HepG2 (cell line): Measurements from ENCODE around the gene LIPN. TPM values are rescaled to one million over a fixed set of nuclear protein-coding genes. Genes with fewer than 3 reads are reported as not detected.

Experiments used
- ATAC-seq: fragments of 200-7000 bp; cut with Tn5 transposase; 3 replicates; pipeline ENCODE4 v1.9.1; 2020; ENCODE audit warnings: mild to moderate bottlenecking, moderate library complexity
- BruUV-seq: library from RNA; stranded (reverse); fragments of 400-500 nt; replicated peaks from 2 replicates; lab custom pipeline; 2021; lab: Mats Ljungman, UMichigan
- CTCF ChIA-PET: fragments of 300-600 bp; formaldehyde crosslinking; extraction: SDS; loops from one replicate; lab custom pipeline; 2021; ENCODE audit warnings: low total read pairs, inconsistent platforms, low intra/inter-chr PET ratio; lab: Yijun Ruan, JAX
- POLR2A ChIA-PET: fragments of 350-600 bp; sonication (Branson Sonifier 250); formaldehyde crosslinking; loops from one replicate; lab custom pipeline; 2020; ENCODE audit warnings: antibody characterized with exemption, inconsistent platforms; lab: Yijun Ruan, JAX
- DNase-seq: peaks from one replicate; pipeline ENCODE4 v3.0.0-alpha.2; 2015; ENCODE audit warnings: low spot score
- FAIRE-seq: peaks from 3 replicates; lab custom pipeline; 2011; peaks lifted over from hg19 to GRCh38; lab: Jason Lieb, UNC
- H2AFZ ChIP-seq: one replicate; pipeline ENCODE4 v1.6.1; 2011; ENCODE audit warnings: low read length, inconsistent platforms
- H3K27ac ChIP-seq: fragments of 300-600 bp; 3 replicates; pipeline ENCODE4 v1.8.0; 2011; ENCODE audit warnings: mixed run types, mild to moderate bottlenecking, mixed read lengths, low read length, inconsistent platforms; ENCODE audit not compliant: insufficient read depth; ENCODE audit errors: extremely low read length
- H3K27me3 ChIP-seq, 2 experiments: fragments of 200-600 bp in 1 of 2; 2 replicates in 1 of 2; 3 replicates in 1 of 2; pipeline versions ENCODE4 v1.6.0 to v1.8.0; 2011; ENCODE audit warnings: low read length in 2 of 2, mild to moderate bottlenecking in 2 of 2, moderate library complexity in 2 of 2, inconsistent platforms in 1 of 2; ENCODE audit not compliant: insufficient read depth in 2 of 2, control insufficient read depth in 1 of 2
- H3K36me3 ChIP-seq, 2 experiments: fragments of 200-600 bp in 1 of 2; replicated peaks in 1 of 2; 2 replicates in 1 of 2; 3 replicates in 1 of 2; pipeline versions ENCODE4 v1.5.1 to v1.8.0; 2011; ENCODE audit warnings: low read length in 2 of 2, inconsistent platforms in 1 of 2; ENCODE audit not compliant: insufficient read depth in 2 of 2, control insufficient read depth in 1 of 2
- H3K4me1 ChIP-seq: 2 replicates; pipeline ENCODE4 v1.5.1; 2012; ENCODE audit warnings: low read length, inconsistent platforms; ENCODE audit not compliant: insufficient read depth
- H3K4me2 ChIP-seq: 2 replicates; pipeline ENCODE4 v1.6.0; 2011; ENCODE audit warnings: low read depth, low read length, inconsistent platforms
- H3K4me3 ChIP-seq, 3 experiments: fragments of 200-600 bp in 1 of 3; sonication (generic), shearing (Covaris generic) in 1 of 3; replicated peaks in 1 of 3; 2 replicates each; pipeline ENCODE4 v1.5.1; 2011 to 2016; ENCODE audit warnings: low read length in 3 of 3, inconsistent platforms in 2 of 3, low read depth in 2 of 3, mild to moderate bottlenecking in 2 of 3, control low read depth in 1 of 3, mixed read lengths in 1 of 3; ENCODE audit not compliant: insufficient read depth in 1 of 3
- H3K79me2 ChIP-seq: one replicate; pipeline ENCODE4 v1.6.1; 2011; ENCODE audit warnings: low read length, inconsistent platforms; ENCODE audit not compliant: insufficient read depth
- H3K9ac ChIP-seq: 2 replicates; pipeline ENCODE4 v1.6.0; 2011; ENCODE audit warnings: mild to moderate bottlenecking, low read depth, low read length, inconsistent platforms; ENCODE audit not compliant: insufficient read depth
- H3K9me3 ChIP-seq: 2 replicates; pipeline ENCODE4 v1.5.1; 2012; ENCODE audit warnings: mild to moderate bottlenecking, low read length
- H4K20me1 ChIP-seq: 2 replicates; pipeline ENCODE4 v1.6.0; 2011; ENCODE audit warnings: inconsistent platforms, mild to moderate bottlenecking, low read length, moderate library complexity; ENCODE audit not compliant: insufficient read depth
- ATRX ChIP-seq: sonication (generic); formaldehyde crosslinking; IDR thresholded peaks from 2 replicates; pipeline ENCODE4 v1.4.0; 2020; ENCODE audit warnings: missing genetic modification reagents, borderline replicate concordance
- BCL3 ChIP-seq: sonication (generic); formaldehyde crosslinking; IDR thresholded peaks from 2 replicates; pipeline ENCODE4 v1.5.1; 2020; ENCODE audit warnings: mild to moderate bottlenecking, missing genetic modification reagents, moderate library complexity
- HNF1A ChIP-seq, 2 experiments: sonication (generic) in 1 of 2; formaldehyde crosslinking in 1 of 2; IDR thresholded peaks; 2 replicates each; pipeline versions ENCODE4 v1.4.0 to v1.6.1; 2016 to 2020; ENCODE audit warnings: borderline replicate concordance in 1 of 2, low read depth in 1 of 2, mild to moderate bottlenecking in 1 of 2, missing genetic modification reagents in 1 of 2
- NR2F2 ChIP-seq: IDR thresholded peaks from 2 replicates; pipeline ENCODE4 v1.6.1; 2012; ENCODE audit warnings: low read depth, inconsistent platforms, borderline replicate concordance
- PLSCR1 ChIP-seq: sonication (generic); formaldehyde crosslinking; IDR thresholded peaks from 2 replicates; pipeline ENCODE4 v1.5.0; 2020; ENCODE audit warnings: missing genetic modification reagents, mild to moderate bottlenecking, borderline replicate concordance
- REST ChIP-seq, 2 experiments: IDR thresholded peaks; 2 replicates each; pipeline ENCODE4 v1.6.1; 2011 to 2012; ENCODE audit warnings: low read length in 2 of 2, borderline replicate concordance in 1 of 2, low read depth in 1 of 2, mild to moderate bottlenecking in 1 of 2, moderate library complexity in 1 of 2
- SP4 ChIP-seq: sonication (generic); formaldehyde crosslinking; IDR thresholded peaks from 2 replicates; pipeline ENCODE4 v1.8.1; 2023; ENCODE audit warnings: mild to moderate bottlenecking, missing genetic modification reagents
- TGIF2 ChIP-seq: IDR thresholded peaks from 2 replicates; pipeline ENCODE4 v1.6.1; 2016; ENCODE audit warnings: control low read depth, missing compliant biosample characterization
- UBTF ChIP-seq: sonication (generic); formaldehyde crosslinking; IDR thresholded peaks from 2 replicates; pipeline ENCODE4 v1.4.0; 2020; ENCODE audit warnings: mild to moderate bottlenecking, missing genetic modification reagents
- WGBS: methylation state at CpG from one replicate; pipeline ENCODE4 v1.1.6; 2017; ENCODE audit warnings: low lambda C conversion rate; 5-methylcytosine and 5-hydroxymethylcytosine counted together
- in situ Hi-C: cut with HindIII; loops from 2 replicates; pipeline ENCODE4 v1.10.0; 2017; ENCODE audit warnings: low pct_unique_long_range_greater_than_20kb; ENCODE audit not compliant: extremely low pct_ligation_motif_present
- intact Hi-C: fragments of 100-400 bp; cut with micrococcal nuclease; formaldehyde crosslinking; loops from one replicate; pipeline ENCODE4 v1.10.0; 2022; ENCODE audit not compliant: unreplicated experiment
- polyA plus RNA-seq, 8 experiments: library from polyadenylated mRNA; depleted of rRNA in 3 of 8; stranded (reverse) in 7 of 8; unstranded in 1 of 8; fragments of >200 nt; fragmentation: Illumina TruSeq in 4 of 8; extraction: Trizol in 4 of 8; gene quantifications; 2 replicates each; pipeline versions ENCODE4 v1.2.1 to v1.2.3, GENCODE V29; 2011 to 2016; ENCODE audit warnings: low read depth in 4 of 8, missing spikeins in 1 of 8, mixed read lengths in 1 of 8; ENCODE audit not compliant: insufficient read depth in 1 of 8
- total RNA-seq, 5 experiments: library from RNA; depleted of rRNA; stranded (reverse); fragments of >200 nt; fragmentation: Illumina TruSeq; extraction: Trizol; gene quantifications; 2 replicates each; pipeline ENCODE4 v1.2.3, GENCODE V29; 2016; ENCODE audit warnings: low read depth in 1 of 5

The LIPN gene
- total and polyA plus RNA-seq, 2 of the 13 experiments (the other 11 are each of a cell fraction or from before 2014, with no cell fraction given) = not detected

GRCh38 chr10:88794731-88795130, 34.9 kb downstream of the LIPN start:
- intact Hi-C loops = no loop called here
- no peaks in the 10 kb centered on the region for H4K20me1 ChIP-seq
- no TSS peak for BruUV-seq

More at GRCh38 chr10:88794731-88795130, 34.9 kb downstream of the LIPN start:
- H3K9me3 ChIP-seq = no peaks in the 10 kb centered on the region
- in situ Hi-C loops = no loop called here
- ATAC-seq (no peak), DNase-seq (no peak), FAIRE-seq (no peak)
- no peaks in the 10 kb centered on the region for H3K36me3 ChIP-seq
- 4% methylated on average over 1 of the region's 1 CpG for WGBS
- no peak overlapping the region for H3K27ac ChIP-seq
- no peak overlapping the region for H2AFZ ChIP-seq
- H3K27me3 ChIP-seq = no peaks in the 10 kb centered on the region
- ChIA-PET POLR2A (no interaction called here), CTCF (no interaction called here)
- H3K79me2 ChIP-seq = no peaks in the 10 kb centered on the region
- H3K4me1 ChIP-seq = no peaks in the 10 kb centered on the region
- no peak overlapping the region for H3K4me2 ChIP-seq
- H3K4me3 ChIP-seq = no peak overlapping the region
- H3K9ac ChIP-seq = no peak overlapping the region
- TF ChIP-seq PLSCR1 (CRISPR knock-in tag) (no peak), BCL3 (CRISPR knock-in tag) (no peak), HNF1A (IDR thresholded peaks at IDR 0.05; ENCODE audit: low read depth) (no peak), HNF1A (CRISPR knock-in tag; IDR thresholded peaks at IDR 0.05; ENCODE audit: borderline replicate concordance) (no peak), UBTF (CRISPR knock-in tag) (no peak), ATRX (no peak), NR2F2 (no peak), SP4 (no peak), REST (IDR thresholded peaks at IDR 0.05; ENCODE audit: borderline replicate concordance in 1 of 2, low read depth in 1 of 2, low read length in 2 of 2) (no peak), TGIF2 (CRISPR knock-in tag) (no peak)
- TF ChIP-seq, all 625 proteins: peak for 0
